Measurements from ENCODE around the gene NNMT.
"Not testable (repeated sequence)": the region's sequence is repeated elsewhere in the genome, so short reads cannot be mapped to it uniquely, and the experiment has no call there.

NNMT gene

GRCh38 chr11:114310095-114310494 lies 13.9 kb downstream of the NNMT start:
- no peak for DNase-seq (ENCODE audit: low read depth in 2 of 2)

- DNase-seq (ENCODE audit: low read depth in 2 of 2) = no peak
Measured at GRCh38 chr11:114311946-114312345, 15.7 kb downstream of the NNMT start.

- no peak for DNase-seq (ENCODE audit: low read depth in 2 of 2)
Measured at GRCh38 chr11:114314096-114314495, 17.9 kb downstream of the NNMT start.

DNA sequence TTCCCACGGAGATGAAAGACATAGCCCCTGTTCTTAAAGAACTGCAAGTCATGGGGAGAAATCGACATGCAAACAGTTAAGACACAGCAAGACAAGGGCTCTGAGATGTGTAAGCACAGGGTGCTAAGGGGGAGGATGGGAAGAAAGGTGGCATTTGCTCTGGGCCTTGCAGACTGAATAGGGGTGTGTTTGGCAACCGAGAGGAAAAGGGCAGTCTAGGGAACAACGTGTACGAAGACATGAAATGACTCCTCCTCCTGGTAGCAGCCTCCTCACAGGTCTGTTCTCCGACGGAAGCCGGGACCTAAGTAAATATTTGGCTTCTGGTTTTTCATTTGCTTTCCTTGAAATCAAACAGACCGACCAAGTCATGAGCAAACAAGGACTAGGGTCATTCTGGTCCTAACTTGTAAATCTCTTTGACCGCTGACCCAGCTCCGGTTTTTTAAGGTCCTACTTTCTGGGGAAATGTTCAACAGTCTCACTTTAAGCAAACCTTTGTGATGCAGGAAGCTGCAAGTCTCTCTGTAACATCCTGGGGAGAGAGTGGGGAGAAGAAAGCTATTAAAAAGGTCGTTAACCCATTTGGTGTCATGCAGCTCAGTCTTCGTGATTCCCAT lies 19.7 kb downstream of the NNMT start:
- no peak for DNase-seq (ENCODE audit: low read depth in 2 of 2)

GRCh38 chr11:114316980-114317786 lies 21.0 kb downstream of the NNMT start:
- DNase-seq (ENCODE audit: low read depth in 2 of 2) = no peak

GRCh38 chr11:114317787-114318137 lies 21.6 kb downstream of the NNMT start:
- no peak for DNase-seq (ENCODE audit: low read depth in 2 of 2)

DNA sequence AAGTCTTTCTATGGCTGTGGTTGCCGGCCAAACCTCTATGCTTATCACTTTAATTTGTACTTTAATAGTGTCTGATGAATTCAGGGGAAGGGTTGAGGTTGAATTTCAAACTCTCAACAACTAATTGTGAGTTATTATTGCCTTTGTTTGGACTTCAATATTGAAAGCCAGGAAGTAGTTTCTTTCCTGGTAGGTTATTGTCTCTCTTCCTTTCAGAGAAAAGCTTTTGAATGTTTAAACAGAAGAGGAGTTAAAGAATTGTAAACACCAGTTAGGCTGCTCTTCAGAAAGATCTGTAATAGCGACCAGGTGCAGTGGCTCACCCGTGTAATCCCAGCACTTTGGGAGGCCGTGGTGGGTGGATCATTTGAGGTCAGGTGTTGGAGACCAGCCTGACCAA lies 22.2 kb downstream of the NNMT start:
- DNase-seq (ENCODE audit: low read depth in 2 of 2) = no peak

GRCh38 chr11:114319716-114320328 lies 23.6 kb downstream of the NNMT start:
- no peak for DNase-seq (ENCODE audit: low read depth in 2 of 2)

DNA sequence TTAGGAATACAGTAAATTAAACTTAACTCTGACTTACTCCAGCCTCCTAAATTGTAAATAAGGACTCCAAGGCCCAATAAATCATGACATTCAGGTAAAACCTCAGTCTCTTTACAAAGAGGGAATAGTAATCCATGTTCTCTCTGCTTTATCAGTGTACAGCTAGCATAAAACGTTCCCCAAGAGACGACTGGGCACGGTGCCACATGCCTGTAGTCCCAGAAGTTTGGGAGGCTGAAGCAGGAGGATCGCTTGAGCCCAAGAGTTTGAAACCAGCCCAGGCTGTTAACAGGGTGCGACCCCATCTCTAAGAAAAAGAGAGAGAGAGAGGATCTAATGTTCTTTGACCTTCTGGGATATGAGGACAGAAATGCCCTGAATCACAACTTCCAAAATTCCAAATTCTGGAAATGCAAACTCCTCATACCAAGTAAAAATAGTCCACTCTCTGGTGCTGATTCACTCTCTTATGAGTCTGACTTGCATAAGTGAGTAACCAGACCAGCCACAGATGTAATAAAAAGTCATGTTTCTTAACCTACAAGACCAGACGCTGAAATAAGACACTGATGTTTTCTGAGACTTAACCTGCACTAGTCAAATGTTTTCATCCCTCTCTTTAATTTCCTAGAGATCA lies 25.5 kb downstream of the NNMT start:
- DNase-seq (ENCODE audit: low read depth in 2 of 2) = no peak

DNA sequence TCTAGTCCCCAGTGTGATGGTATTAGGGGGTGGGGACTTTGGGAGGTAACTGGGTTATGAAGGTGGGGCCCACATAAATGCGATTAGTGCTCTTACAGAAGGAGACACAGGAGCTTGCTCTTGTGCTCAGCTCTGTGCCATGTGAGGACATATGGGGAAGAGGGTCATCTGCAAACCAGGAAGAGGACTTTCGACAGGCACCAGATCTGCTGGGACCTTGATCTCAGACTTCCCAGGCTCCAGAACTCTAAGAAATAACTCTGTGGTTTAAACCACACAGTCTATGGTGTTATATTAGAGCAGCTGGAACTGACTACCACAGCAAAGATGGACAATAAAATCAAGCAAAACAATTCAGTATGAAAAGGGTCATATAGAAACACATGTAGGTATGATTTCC lies 26.7 kb downstream of the NNMT start:
- DNase-seq (ENCODE audit: low read depth in 2 of 2) = no peak

DNA sequence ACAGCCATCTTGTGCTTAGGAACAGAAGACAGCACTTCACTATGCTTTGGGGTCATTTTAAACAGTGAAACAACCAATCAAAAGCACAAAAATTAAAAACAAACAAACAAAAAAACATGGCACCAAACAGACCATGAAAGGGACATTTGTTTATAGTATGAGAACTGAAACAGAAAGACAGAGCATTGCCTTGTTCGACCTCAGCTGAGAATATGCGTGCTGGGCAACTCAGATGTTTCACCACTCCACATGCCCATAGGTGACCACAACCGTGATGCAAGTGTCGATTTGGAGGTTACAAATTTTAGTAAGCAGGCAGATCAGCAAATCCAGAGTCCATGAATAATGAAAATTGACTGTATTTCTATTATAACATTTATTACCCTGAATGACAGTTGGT lies 30.0 kb downstream of the NNMT start:
- no peak for DNase-seq (ENCODE audit: low read depth in 2 of 2)

- DNase-seq (ENCODE audit: low read depth in 2 of 2) = no peak
Measured at GRCh38 chr11:114326776-114327175, 30.6 kb downstream of the NNMT start.

DNA sequence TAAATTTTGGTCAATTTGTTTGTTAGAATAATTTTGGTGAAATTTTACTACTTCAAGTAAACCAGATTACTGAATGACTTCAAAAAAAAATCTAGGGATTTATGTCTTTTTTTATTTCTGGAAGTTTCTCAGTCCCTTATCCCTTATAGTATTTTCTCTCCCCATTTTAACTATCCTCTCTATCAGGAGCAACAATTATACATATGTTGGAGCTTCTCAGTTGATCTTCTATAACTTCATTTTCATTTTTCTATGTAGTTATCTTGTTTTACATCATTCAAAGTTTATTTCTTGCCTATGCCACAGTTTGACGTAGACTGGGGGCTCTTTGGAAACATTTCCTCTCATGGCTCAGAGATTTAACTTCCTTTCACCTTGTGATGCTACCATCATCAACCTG lies 34.2 kb downstream of the NNMT start:
- DNase-seq (ENCODE audit: low read depth in 2 of 2) = no peak

DNA sequence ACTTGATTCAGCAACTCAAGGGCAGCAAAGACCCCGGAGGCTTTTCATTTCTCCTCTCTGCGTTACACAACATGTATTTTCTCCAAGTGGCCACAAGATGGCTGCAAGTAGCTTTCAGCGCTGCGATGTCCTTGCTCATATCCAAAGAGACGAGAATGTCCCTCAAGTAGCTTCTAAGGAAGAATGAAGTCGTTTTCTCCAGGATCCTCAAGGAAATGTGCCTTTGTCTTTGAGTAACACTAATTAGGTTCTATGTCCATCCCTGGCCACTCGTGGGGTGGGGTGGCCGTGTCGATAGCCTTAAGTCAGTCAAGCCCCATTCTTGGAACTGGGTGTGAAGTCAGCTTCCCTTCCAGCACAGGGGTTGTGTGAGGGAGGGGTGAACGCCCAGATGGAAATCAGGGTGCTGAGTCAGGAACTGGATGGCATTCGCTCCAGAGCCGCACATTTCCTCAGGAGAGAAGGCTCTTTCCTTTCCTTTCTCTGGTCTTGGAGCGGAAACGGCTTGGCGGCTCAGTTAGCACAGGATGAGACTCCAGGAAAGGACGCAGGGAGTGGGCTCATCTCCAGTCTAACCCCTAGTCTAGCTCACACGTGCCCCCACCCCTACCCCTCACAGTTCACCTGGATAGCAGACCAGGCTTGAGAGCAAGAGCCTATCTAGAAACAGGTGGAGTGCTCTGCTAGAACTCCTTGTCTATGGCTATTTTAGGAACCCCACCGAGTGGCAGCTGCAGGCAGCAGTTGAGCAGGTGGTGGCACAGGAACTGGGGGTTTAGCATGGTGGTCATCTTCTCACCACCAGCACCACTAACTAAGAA lies 44.3 kb downstream of the NNMT start:
- peak; percentile 10 to 12 for DNase-seq (ENCODE audit: low read depth in 2 of 2)

DNA sequence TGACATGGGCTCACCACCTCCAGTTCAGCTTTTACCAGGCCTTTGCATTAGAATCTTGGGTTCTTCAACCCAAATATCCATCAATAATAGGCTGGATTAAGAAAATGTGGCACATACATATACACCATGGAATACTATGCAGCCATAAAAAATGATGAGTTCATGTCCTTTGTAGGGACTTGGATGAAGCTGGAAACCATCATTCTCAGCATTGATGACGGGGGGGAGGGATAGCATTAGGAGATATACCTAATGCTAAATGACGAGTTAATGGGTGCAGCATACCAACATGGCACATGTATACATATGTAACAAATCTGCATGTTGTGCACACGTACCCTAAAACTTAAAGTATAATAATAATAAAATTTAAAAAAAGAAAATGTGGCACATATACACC lies 45.5 kb downstream of the NNMT start:
- DNase-seq (ENCODE audit: low read depth in 2 of 2) = not testable (repeated sequence)

GRCh38 chr11:114342476-114342875 lies 46.3 kb downstream of the NNMT start:
- DNase-seq (ENCODE audit: low read depth in 2 of 2) = no peak

GRCh38 chr11:114343020-114343419 lies 46.8 kb downstream of the NNMT start:
- no peak for DNase-seq (ENCODE audit: low read depth in 2 of 2)

DNA sequence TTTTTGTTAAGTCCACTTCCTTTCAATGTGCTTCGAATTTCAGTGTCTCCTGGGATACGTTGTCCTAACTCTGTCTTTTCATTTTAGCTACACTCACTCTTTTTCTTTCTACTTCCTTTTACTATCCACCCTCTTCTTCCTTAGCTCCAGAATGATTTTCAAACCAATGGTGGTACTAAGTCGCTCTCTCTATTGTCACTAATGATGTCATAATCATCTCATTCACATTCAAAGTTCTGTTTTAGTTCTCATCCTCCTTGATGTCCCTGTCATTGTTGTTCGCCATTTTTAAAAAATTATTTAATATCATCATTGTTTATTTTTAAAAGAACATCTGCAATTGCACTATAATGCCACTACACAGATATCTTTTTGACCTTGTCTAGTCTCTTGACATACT lies 47.3 kb downstream of the NNMT start:
- no peak for DNase-seq (ENCODE audit: low read depth in 2 of 2)

GRCh38 chr11:114344494-114344893 lies 48.3 kb downstream of the NNMT start:
- no peak for DNase-seq (ENCODE audit: low read depth in 2 of 2)

DNA sequence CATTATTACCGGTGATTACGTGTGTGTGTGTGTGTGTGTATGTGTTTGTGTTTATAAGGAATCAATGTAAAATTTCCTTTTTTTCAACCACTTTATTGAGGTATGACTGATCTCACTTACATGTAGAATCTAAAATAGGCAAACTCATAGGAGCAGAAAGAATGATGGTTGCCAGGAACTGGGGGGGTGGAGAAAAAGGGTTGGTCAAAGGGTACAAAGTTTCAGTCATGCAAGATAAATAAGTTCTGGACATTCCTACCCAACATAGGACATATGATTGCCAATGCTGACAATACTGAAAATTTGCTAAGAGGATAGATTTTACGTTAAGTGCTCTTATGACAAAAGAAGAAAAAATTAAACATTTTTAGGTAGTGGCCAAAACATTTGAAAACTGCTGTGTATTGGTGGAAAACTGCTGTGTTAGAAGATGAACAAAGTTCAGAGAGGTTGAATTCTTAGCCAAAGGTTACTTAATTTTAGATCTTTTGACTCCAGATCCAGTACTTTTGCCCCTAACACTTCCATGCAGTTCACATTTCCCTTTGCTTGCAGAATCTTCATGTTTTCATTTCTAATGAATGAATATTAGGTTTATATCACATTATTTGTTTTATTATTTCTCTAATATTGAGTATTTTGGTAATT lies 49.5 kb downstream of the NNMT start:
- no peak for DNase-seq (ENCODE audit: low read depth in 2 of 2)

- DNase-seq (ENCODE audit: low read depth in 2 of 2) = no peak
Measured at GRCh38 chr11:114346709-114347141, 50.5 kb downstream of the NNMT start.
